ENCODE results near the gene C4A.

GRCh38 chr6:31933537-31933936 lies 48.3 kb upstream of the C4A start:
- TF ChIP-seq CTCF (IDR thresholded peaks at IDR 0.05): no peak
- no peak for TF ChIP-seq POLR2A (IDR thresholded peaks at IDR 0.05)
